GM12864 (cell line): ENCODE results near the gene MRGPRF.

Source experiments
- DNase-seq: peaks from one replicate; pipeline ENCODE4 v3.0.0-alpha.2; 2011; ENCODE audit warnings: low read depth
- H3K4me3 ChIP-seq: 2 replicates; pipeline ENCODE4 v1.5.1; 2011; ENCODE audit warnings: mild to moderate bottlenecking, low read depth, low read length, control low read depth
- CTCF ChIP-seq: IDR thresholded peaks from 2 replicates; pipeline ENCODE4 v1.5.1; 2011; ENCODE audit warnings: low read depth, mild to moderate bottlenecking, moderate library complexity, low read length, control low read depth, inconsistent platforms; ENCODE audit errors: missing control alignments

MRGPRF gene

DNA sequence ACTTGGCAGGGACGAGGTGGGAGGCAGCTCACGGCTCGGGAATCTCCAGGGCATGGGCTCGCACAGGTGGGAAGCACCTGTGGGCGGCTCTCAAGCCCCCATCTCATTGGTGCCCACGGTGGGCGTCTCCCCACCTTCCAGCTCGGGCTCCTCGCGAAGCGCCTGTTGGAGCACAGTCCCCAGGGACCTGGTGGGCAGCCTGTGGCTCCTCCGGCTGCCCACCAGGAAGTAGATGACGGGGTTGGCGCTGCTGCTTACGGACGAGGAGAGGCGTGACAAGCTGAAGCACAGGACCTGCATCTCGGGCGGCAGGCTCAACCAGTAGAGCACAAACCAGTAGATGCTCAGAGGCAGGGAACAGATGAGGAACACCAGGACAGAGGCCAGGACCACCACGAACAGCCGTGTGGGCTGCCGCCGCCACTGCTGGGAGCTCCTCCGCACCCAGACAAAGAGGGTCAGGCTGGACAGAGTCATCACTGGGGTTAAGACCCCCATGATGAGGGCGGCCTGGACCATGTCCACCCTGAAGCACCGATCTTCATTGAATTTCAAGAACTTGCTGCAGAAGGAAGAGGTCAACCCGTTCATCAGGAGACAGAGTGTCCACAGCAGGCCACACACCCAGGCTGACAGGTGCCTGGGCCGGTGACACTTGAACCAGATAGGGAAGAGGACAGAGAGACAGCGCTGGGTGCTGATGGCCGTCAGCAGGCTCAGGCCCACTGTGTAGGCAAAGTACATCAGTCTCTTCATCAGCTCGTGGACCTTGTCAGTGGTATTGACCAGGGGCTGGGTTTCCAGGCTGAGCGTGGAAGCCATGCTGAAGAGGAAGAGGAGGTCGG lies 32.9 kb downstream of the MRGPRF start:
- DNase-seq = no peak
- TF ChIP-seq CTCF = no peak
- H3K4me3 ChIP-seq = no peak overlapping the region

- H3K4me3 ChIP-seq = no peak overlapping the region
- DNase-seq = no peak
- TF ChIP-seq CTCF = no peak
These were observed 34.0 kb downstream of the MRGPRF start for GRCh38 chr11:68978931-68979594.

DNA sequence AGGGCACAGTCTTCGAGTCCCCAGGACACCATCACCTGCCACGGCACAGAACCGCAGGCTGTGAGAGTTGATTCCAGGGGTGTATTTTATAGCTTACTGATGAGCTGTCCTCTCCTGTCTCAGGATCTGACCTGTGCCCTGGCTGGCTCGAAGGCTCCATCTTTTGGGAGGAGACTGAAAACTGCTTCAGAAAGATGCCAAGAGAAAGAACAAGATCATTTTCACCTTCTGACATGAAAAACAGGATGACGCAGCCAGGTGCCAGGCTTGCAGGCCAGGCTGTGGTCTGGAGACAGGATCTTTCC lies 34.5 kb downstream of the MRGPRF start:
- no peak for DNase-seq
- H3K4me3 ChIP-seq = no peak overlapping the region
- no peak for TF ChIP-seq CTCF

DNA sequence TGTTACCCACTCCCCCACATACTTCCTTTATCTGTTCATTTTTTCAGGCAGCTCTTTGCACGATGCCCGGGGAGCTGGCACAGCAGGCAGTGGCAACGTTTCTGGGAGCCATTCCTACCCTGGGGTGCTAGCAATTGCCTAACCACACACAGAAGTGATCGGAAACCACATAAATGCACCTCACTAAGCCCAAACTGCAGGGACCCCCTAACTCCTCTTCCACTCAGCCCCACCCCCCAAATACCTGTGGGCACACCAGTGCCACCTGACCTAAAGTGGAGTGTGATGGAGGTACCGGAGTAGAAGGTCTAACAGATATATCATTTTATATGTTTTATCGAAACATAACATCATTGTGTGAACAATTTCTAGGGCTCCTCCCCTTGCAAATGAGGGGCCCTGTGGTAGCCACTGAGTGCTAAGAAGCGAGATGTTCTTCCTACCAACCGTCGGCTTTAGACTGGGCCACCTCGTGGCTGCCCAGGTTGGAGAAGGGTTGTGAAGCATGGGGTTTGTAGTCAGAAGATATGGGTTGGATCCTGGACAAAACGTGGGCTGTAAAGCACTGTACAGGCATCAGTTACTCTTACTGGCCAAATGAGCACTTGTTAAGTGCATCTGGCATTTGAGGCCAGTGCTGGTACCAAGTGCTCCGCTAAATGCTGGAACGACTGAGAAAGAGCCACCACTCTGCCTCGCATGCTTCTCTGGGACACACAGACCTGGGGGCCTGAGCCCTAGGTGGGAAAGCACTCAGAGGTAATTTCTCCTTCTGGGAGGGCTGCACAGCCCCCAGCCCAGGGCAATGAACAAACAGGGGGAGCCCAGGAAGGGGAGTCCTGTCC lies 35.0 kb downstream of the MRGPRF start:
- TF ChIP-seq CTCF = no peak
- no peak for DNase-seq
- no peak overlapping the region for H3K4me3 ChIP-seq

DNA sequence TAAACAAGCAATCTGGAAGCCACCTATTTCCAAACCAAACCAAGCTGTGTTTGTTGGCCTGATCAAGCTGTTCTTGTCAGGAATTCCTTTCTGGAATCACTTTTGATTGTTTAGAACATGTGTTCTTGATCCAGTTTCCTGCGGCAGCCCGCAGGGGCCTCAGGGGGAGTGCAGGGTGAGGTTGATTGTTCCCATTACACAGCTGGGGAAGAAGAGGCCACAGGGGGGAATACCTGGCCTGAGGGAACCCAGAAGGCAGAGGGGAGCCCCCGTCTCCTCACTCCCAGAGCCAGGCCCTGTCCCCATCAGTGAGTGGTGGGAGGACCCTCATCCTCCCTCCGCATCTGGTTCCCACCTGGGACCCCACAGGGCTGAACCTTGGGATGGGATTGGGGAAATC lies 36.5 kb downstream of the MRGPRF start:
- no peak overlapping the region for H3K4me3 ChIP-seq
- TF ChIP-seq CTCF = no peak
- DNase-seq = no peak

- TF ChIP-seq CTCF = no peak
- no peak overlapping the region for H3K4me3 ChIP-seq
- no peak for DNase-seq
These were observed 37.0 kb downstream of the MRGPRF start for GRCh38 chr11:68976095-68976494.
